GM19397 (cell line): Measurements from ENCODE around the gene DIAPH1.

Experiments used
- ATAC-seq: cut with Tn5 transposase; IDR thresholded peaks from one replicate; pipeline ENCODE4 v1.9.1; 2021; ENCODE audit warnings: mild to moderate bottlenecking, moderate library complexity; ENCODE audit not compliant: unreplicated experiment

DIAPH1 gene

DNA sequence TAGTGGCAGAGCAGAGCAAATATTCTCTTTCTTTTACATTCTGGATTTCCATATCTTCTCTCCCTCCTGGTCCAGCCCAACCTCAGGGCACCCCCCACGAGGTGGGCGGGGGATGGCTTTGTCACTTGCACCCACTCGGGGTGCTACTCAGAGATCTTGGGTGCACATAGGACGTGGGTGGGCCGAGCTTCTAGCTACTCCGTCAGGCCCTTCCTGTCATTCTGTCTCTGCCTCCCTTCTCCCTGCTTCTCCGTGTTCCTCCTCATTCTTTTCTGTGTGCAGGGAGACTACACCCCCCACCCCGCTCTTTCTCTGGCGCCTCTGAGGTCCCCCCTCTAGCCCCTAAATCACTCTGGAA is 110.4 kb downstream of the DIAPH1 start:
- no peak for ATAC-seq

DNA sequence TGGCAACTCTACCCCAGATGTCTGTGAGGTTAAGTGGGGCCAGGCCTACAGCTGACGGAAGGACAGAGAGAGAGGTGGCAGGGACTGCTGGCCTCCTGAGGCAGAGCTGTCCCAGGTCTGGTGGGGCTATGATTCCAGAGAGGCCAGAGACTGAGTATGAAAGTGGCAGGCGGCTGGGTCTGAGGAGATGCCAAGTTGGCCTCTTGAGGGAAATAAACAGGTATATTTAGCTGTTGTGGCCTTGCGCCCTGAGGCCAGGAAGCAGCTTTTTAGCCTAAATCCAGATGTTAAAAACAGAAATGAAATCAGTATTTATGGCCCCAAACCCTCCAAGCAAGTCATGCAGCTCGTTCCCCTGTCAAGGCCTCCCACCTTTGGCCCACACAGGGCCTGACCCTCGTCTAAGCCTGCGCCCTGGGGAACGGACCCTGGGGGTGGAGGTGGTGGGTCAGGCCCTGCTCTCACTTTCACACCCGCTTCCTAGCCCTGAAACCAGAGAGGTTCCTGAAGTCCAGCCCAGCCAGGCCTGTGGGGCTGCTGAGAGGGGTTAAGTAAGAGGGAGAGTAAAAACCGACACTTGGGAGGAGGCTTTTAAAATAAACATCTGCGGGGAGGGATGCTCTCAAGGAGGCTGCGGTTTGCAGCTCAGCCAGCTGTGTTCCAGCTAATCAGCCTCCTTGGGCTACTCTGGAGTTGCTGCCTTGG is 111.3 kb downstream of the DIAPH1 start:
- peak; percentile 55 for ATAC-seq

DNA sequence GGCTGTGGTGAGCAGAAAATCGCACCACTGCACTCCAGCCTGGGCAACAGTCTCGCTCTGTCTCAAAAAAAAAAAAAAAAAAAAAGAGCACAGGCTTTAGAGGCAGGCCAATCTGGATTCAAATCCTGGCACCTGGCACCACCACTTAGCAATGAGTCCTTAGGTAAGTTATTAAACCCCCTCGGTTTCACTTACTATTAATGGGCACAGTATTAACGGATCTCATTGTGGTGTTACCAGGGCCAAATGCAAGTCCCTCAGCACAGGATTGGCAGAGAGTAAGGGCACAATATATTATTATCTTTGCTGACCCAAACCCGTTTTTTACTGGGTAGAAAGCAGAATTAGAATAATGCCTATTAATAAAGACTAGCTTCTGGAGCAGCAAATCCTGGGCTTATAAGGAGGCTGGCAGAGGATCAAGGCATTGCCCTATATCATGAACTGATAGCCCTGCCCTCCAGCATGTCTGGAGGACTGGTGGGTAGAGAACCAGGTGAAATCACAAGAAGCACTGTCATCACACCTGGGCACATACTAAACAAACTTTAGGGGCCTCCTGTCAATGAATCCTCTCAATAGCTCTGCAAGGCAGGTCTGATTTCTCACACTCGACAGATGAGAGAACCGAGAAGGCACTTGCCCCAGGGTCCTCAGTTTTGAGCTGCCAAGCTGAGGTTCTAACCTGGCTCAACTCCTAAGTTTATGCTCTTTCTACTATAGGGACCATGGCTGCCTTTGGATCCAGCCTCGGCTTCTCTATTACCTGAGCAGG is 112.2 kb downstream of the DIAPH1 start:
- ATAC-seq = no peak

- ATAC-seq = no peak
Observed at GRCh38 chr5:141504216-141504615, 114.6 kb downstream of the DIAPH1 start.

GRCh38 chr5:141503681-141504080 is 115.1 kb downstream of the DIAPH1 start:
- no peak for ATAC-seq

DNA sequence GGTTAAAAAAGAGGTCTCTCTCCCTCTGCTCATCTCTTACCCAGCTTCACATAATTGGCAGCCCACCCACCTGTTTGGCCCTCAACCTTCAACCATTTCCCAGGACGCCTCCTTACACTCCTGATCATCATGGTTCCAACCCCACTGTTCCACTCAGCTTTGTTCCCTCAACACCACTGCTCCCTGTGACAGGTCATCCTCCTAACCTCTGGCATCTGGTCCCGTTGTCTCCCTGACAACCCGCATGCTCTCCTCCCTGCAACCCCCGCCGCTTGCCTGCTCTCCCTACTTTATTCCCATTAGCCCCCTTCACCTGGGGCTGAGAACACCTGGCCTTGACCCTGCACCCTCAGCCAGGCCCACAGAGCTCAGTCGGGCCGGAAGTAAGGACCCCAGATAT is 117.0 kb downstream of the DIAPH1 start:
- no peak for ATAC-seq

- ATAC-seq = no peak
Observed at GRCh38 chr5:141496038-141496437, 122.8 kb downstream of the DIAPH1 start.

DNA sequence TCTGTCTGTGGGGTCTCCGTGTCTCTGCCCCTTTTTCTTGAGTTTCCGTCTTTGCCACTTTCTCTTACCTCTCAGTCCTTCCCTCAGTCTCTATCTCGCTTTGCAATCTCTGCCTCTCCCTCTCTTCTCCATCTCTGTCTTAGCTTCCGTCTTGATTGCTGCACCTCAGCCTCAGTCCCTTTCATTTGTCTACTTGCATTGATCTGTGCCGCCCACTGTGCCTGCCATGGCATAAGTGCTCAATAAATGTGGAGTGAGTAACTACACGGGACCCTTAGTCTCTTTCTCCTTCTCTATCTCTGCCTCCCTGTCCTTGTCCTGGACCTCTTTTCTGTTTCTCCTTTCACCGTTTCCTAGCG is 123.4 kb downstream of the DIAPH1 start:
- no peak for ATAC-seq

DNA sequence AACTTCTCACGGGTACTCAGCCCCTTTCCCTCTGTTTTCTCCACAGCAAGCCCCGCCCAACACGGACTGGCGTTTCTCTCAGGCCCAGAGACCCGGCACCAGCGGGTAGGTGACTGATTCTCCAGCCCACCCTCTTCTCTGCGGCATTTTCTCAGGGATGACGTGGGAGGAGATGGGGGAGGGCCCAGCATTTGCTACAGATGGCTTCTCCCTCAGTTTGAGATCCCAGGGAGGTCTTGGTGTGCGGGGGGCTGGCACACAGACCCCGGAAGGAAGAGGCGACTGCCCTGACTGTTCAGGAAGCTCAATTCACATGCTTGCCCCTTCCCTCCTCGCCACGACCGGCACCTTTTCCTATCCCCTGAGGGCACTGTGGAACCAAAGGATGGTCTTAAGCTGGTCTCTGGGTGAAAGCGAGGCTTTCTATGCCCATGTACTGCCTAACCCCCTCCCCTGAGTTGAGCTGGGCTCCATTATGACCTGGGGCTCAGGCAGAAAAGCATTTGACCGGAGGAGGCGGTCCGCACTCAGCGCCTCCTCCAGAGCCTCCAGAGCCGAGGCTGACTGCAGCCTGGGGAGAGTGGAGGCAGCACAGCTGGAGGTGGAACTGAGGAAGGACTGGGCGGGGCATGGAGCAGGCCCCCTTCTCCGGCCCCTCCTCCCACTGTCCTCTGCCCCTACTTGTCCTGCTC is 123.9 kb downstream of the DIAPH1 start:
- ATAC-seq = no peak

GRCh38 chr5:141493500-141494422 is 125.0 kb downstream of the DIAPH1 start:
- no peak for ATAC-seq

DNA sequence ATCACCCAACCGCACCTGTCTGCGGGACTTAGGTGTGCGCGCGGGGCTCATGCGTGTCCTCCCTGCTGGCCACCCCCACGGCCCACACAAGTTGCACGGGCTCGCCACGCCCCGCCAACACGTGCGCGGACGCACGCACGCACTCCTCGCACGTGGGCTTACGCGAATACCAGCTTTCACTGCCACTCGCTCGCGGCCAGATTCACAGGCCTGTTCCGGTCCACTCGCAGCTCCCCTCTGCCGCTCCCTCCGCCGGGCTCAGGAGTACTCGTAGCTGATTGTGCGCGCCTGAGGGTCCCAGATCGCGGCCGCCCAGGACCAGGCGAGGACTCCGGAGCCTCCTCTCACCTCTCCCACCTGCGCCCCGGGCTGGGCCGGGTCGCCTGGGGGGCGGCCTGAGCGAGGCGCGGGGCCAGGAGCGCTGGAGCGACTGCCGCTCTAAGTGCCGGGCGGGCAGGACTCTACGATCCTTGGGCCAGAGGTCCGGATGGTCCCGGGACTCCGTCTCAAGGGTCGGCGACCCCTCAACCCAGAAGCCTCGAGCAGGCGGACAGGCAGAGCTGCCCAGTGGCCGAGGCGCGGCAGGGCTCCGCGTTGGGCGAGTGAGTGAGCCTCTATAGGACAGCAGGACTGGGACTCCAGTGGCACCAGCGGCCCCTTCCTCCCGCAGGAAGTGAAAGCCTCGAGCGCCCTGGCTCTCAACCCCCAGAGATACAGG is 126.5 kb downstream of the DIAPH1 start:
- ATAC-seq = no peak

GRCh38 chr5:141491323-141492167 is 127.3 kb downstream of the DIAPH1 start:
- no peak for ATAC-seq

DNA sequence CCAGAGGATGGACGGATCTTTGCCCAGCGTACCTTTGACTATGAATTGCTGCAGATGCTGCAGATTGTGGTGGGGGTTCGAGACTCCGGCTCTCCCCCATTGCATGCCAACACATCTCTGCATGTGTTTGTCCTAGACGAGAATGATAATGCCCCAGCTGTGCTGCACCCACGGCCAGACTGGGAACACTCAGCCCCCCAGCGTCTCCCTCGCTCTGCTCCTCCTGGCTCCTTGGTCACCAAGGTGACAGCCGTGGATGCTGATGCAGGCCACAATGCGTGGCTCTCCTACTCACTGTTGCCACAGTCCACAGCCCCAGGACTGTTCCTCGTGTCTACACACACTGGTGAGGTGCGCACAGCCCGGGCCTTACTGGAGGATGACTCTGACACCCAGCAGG is 128.0 kb downstream of the DIAPH1 start:
- no peak for ATAC-seq

- ATAC-seq = no peak
Observed at GRCh38 chr5:141490271-141490670, 128.5 kb downstream of the DIAPH1 start.

GRCh38 chr5:141489841-141490240 is 129.0 kb downstream of the DIAPH1 start:
- ATAC-seq = no peak

- no peak for ATAC-seq
Observed at GRCh38 chr5:141488591-141489561, 129.9 kb downstream of the DIAPH1 start, which contains the start of gene PCDHGC5. TSS of gene PCDHGC5 (plus strand) at chr5:141489081. CDS start at chr5:141489241, 160 bp downstream.

DNA sequence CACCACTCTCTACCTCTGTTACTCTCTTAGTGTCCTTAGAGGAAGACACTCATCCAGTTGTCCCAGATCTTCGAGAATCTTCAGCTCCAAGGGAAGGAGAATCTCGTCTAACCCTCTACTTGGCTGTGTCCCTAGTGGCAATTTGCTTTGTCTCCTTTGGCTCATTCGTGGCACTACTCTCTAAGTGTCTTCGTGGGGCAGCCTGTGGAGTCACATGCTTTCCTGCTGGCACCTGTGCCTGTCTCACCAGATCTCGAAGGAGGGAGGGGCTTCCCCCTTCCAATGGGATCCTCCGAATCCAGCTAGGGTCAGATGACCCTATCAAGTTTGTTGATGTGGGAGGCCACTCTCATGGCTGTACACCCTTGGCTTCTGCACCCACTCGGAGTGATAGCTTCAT is 131.7 kb downstream of the DIAPH1 start:
- no peak for ATAC-seq

GRCh38 chr5:141486091-141486490 is 132.7 kb downstream of the DIAPH1 start:
- no peak for ATAC-seq
